Esophagus squamous epithelium (tissue), 4 donors: ENCODE results near the gene AUTS2.

Experiments
- CTCF ChIP-seq, 6 experiments: fragments of 450-650 bp in 4 of 6; fragments of 200-600 bp in 2 of 6; sonication (generic) in 2 of 6; IDR thresholded peaks; one replicate each; pipeline ENCODE4 v1.5.1; 2016 to 2019; ENCODE audit warnings: antibody characterized with exemption in 6 of 6, mild to moderate bottlenecking in 4 of 6, moderate library complexity in 4 of 6
- POLR2A ChIP-seq, 4 donors: fragments of 450-650 bp; IDR thresholded peaks; one replicate each; pipeline ENCODE4 v1.6.1; 2017; ENCODE audit warnings: antibody characterized with exemption in 4 of 4, mild to moderate bottlenecking in 4 of 4, moderate library complexity in 3 of 4

GRCh38 chr7:70579397-70580097 lies 981.3 kb downstream of the AUTS2 start:
- TF ChIP-seq CTCF (IDR thresholded peaks at IDR 0.05): no peak
- TF ChIP-seq POLR2A (IDR thresholded peaks at IDR 0.05): no peak
